GM23338 (cell line): ENCODE results near the gene MKNK1. TPM values are rescaled to one million over a fixed set of nuclear protein-coding genes. Genes with fewer than 3 reads are reported as not detected.

Source experiments
- ATAC-seq: fragments of 200-7000 bp; cut with Tn5 transposase; 3 replicates; pipeline ENCODE4 v1.9.1; 2020
- DNase-seq: peaks from one replicate; pipeline ENCODE4 v3.0.0-alpha.2; 2015; ENCODE audit warnings: low spot score
- H2AFZ ChIP-seq: fragments of 200-600 bp; sonication (generic); 2 replicates; pipeline ENCODE4 v1.8.0; 2016; ENCODE audit warnings: antibody characterized with exemption, mild to moderate bottlenecking, moderate library complexity
- H3F3A ChIP-seq: fragments of 200-600 bp; sonication (generic); replicated peaks from 2 replicates; pipeline ENCODE4 v1.8.0; 2017; ENCODE audit warnings: antibody characterized with exemption, mixed run types, low read depth
- H3K27ac ChIP-seq: fragments of 200-600 bp; sonication (generic); 2 replicates; pipeline ENCODE4 v1.6.1; 2016; ENCODE audit warnings: low read depth
- H3K27me3 ChIP-seq: fragments of 200-600 bp; sonication (generic); 2 replicates; pipeline ENCODE4 v1.8.0; 2016; ENCODE audit warnings: mild to moderate bottlenecking, mixed run types, moderate library complexity; ENCODE audit not compliant: insufficient read depth
- H3K36me3 ChIP-seq: fragments of 200-600 bp; sonication (generic); 2 replicates; pipeline ENCODE4 v1.8.0; 2016; ENCODE audit warnings: mild to moderate bottlenecking; ENCODE audit not compliant: insufficient read depth
- H3K4me1 ChIP-seq: fragments of 200-600 bp; sonication (generic); 2 replicates; pipeline ENCODE4 v1.8.0; 2016; ENCODE audit warnings: mild to moderate bottlenecking, moderate library complexity; ENCODE audit not compliant: insufficient read depth
- H3K4me2 ChIP-seq: fragments of 200-600 bp; sonication (generic); 2 replicates; pipeline ENCODE4 v1.7.1; 2017; ENCODE audit warnings: mixed run types
- H3K4me3 ChIP-seq: fragments of 200-600 bp; sonication (generic); 2 replicates; pipeline ENCODE4 v1.6.1; 2016; ENCODE audit warnings: mixed run types
- H3K79me2 ChIP-seq: fragments of 200-600 bp; sonication (generic); replicated peaks from 2 replicates; pipeline ENCODE4 v1.8.0; 2017; ENCODE audit warnings: mild to moderate bottlenecking; ENCODE audit not compliant: insufficient read depth
- H3K9me2 ChIP-seq: fragments of 200-600 bp; sonication (generic); 2 replicates; pipeline ENCODE4 v1.8.0; 2017; ENCODE audit not compliant: insufficient read depth
- H4K20me1 ChIP-seq: fragments of 200-600 bp; sonication (generic); replicated peaks from 2 replicates; pipeline ENCODE4 v1.8.0; 2017; ENCODE audit warnings: mild to moderate bottlenecking; ENCODE audit not compliant: insufficient read depth
- H3K27ac Mint-ChIP-seq: 2 replicates; pipeline ENCODE4 v1.8.0; 2020; ENCODE audit warnings: inconsistent platforms, mild to moderate bottlenecking, moderate library complexity, mixed read lengths
- H3K27me3 Mint-ChIP-seq: 3 replicates; pipeline ENCODE4 v1.8.0; 2022; ENCODE audit warnings: low read depth, mild to moderate bottlenecking, moderate library complexity, mixed read lengths, inconsistent platforms; ENCODE audit not compliant: insufficient read depth, poor library complexity
- H3K36me3 Mint-ChIP-seq: 3 replicates; pipeline ENCODE4 v1.8.0; 2021; ENCODE audit warnings: low read depth, mild to moderate bottlenecking, inconsistent platforms, moderate library complexity, mixed read lengths
- H3K4me1 Mint-ChIP-seq: 3 replicates; pipeline ENCODE4 v1.8.0; 2020; ENCODE audit warnings: mild to moderate bottlenecking, inconsistent platforms, mixed read lengths
- H3K4me3 Mint-ChIP-seq: 3 replicates; pipeline ENCODE4 v1.8.0; 2021; ENCODE audit warnings: moderate library complexity, mild to moderate bottlenecking, inconsistent platforms, mixed read lengths
- H3K9me3 Mint-ChIP-seq: 3 replicates; pipeline ENCODE4 v1.8.0; 2020; ENCODE audit warnings: moderate library complexity, mild to moderate bottlenecking, inconsistent platforms, mixed read lengths
- CREB1 ChIP-seq: fragments of 250-450 bp; sonication (Bioruptor Pico); IDR thresholded peaks from 2 replicates; pipeline ENCODE4 v1.5.0; 2020; ENCODE audit warnings: low read depth, mild to moderate bottlenecking, moderate library complexity
- EZH2 ChIP-seq: fragments of 200-600 bp; sonication (generic); IDR thresholded peaks from one replicate; pipeline ENCODE4 v1.8.0; 2017; ENCODE audit warnings: antibody characterized with exemption, mild to moderate bottlenecking, low read depth; ENCODE audit not compliant: unreplicated experiment
- EZH2phosphoT487 ChIP-seq: fragments of 200-600 bp; sonication (generic); IDR thresholded peaks from one replicate; pipeline ENCODE4 v1.8.1; 2018; ENCODE audit warnings: antibody characterized with exemption; ENCODE audit not compliant: unreplicated experiment
- NANOG ChIP-seq: IDR thresholded peaks from 2 replicates; pipeline ENCODE4 v1.6.1; 2016; ENCODE audit warnings: antibody characterized with exemption, borderline replicate concordance
- POLR2AphosphoS5 ChIP-seq: IDR thresholded peaks from 2 replicates; pipeline ENCODE4 v1.6.1; 2016; ENCODE audit warnings: antibody characterized with exemption, low read depth
- STAT1 ChIP-seq: IDR thresholded peaks from one replicate; pipeline ENCODE4 v1.6.1; 2016; ENCODE audit warnings: antibody characterized with exemption; ENCODE audit not compliant: unreplicated experiment
- ZNF114 ChIP-seq: fragments of 250-450 bp; sonication (Bioruptor Pico); IDR thresholded peaks from 2 replicates; pipeline ENCODE4 v1.5.0; 2020; ENCODE audit warnings: mild to moderate bottlenecking, moderate library complexity
- ZNF331 ChIP-seq: fragments of 250-450 bp; sonication (Bioruptor Pico); IDR thresholded peaks from 2 replicates; pipeline ENCODE4 v1.5.0; 2020; ENCODE audit warnings: low read depth, mild to moderate bottlenecking, moderate library complexity
- polyA plus RNA-seq: library from polyadenylated mRNA; unstranded; fragments of >200 nt; fragmentation: Nextera tagmentation; extraction: Ambion mirVana; gene quantifications from 2 replicates; pipeline ENCODE4 v1.2.1, GENCODE V29; 2016
- total RNA-seq: library from RNA; depleted of rRNA; stranded (reverse); fragments of >200 nt; shearing (Covaris generic); gene quantifications from 2 replicates; pipeline ENCODE4 v1.2.3, GENCODE V29; 2014
- TF ChIP-seq, protein P1 (sequence below): IDR thresholded peaks from one replicate; pipeline ENCODE4 v1.6.1; 2018; ENCODE audit warnings: antibody characterized with exemption; ENCODE audit not compliant: unreplicated experiment
- TF ChIP-seq, protein P2 (sequence below): IDR thresholded peaks from 2 replicates; pipeline ENCODE4 v1.6.1; 2016; ENCODE audit warnings: antibody characterized with exemption
- TF ChIP-seq, protein P3 (sequence below), 2 experiments: fragments of 200-600 bp in 1 of 2; sonication (generic) in 1 of 2; conservative IDR thresholded peaks; 2 replicates each; pipeline versions ENCODE4 v1.5.1 to v1.6.1; 2016 to 2017; ENCODE audit warnings: antibody characterized with exemption in 2 of 2, low read depth in 2 of 2, mild to moderate bottlenecking in 2 of 2, moderate library complexity in 1 of 2

MKNK1 gene
- total and polyA plus RNA-seq, 2 experiments from 2014 or later = 11.8 to 20.5 TPM

DNA sequence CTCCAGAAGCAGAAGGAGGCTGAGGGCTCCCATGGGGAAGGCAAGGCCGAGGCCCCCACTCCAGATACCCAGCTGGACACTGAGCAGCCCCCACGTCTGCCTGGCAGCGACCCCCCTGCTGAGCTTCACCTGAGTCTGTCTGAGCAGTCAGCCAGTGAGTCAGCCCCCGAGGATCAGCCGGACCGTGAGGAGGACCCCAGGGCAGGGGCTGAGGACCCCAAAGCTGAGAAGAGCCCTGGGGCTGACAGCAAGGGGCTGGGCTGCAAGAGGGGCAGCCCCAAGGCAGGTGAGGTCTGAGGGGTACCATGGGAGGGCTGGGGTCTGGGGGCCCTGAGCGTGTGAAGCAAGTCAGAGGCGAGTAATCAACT lies 93.1 kb downstream of the MKNK1 start:
- Histone ChIP-seq H3K4me1 (peaks cover 12% of the 10 kb centered on the region; the same call in 1 of the 2 replicates), H3K36me3 (no peaks in the 10 kb centered on the region), H2AFZ (no peak overlapping the region), H4K20me1 (no peaks in the 10 kb centered on the region; the same call in 1 of the 2 replicates), H3F3A (no peaks in the 10 kb centered on the region), H3K27me3 (peaks cover 28% of the 10 kb centered on the region; the same call in 1 of the 2 replicates), H3K4me3 (no peak overlapping the region), H3K9me2 (no peaks in the 10 kb centered on the region), H3K4me2 (no peak overlapping the region), H3K27ac (no peak overlapping the region), H3K79me2 (no peaks in the 10 kb centered on the region)
- H3K27ac Mint-ChIP-seq = no peak overlapping the region
- H3K27me3 Mint-ChIP-seq = peaks cover 22% of the 10 kb centered on the region
- no peak overlapping the region for H3K4me3 Mint-ChIP-seq
- DNase-seq (no peak), ATAC-seq (no peak)
- H3K4me1 Mint-ChIP-seq = peaks cover 29% of the 10 kb centered on the region
- H3K9me3 Mint-ChIP-seq = no peaks in the 10 kb centered on the region
- no peaks in the 10 kb centered on the region for H3K36me3 Mint-ChIP-seq
- TF ChIP-seq, protein P1, sequence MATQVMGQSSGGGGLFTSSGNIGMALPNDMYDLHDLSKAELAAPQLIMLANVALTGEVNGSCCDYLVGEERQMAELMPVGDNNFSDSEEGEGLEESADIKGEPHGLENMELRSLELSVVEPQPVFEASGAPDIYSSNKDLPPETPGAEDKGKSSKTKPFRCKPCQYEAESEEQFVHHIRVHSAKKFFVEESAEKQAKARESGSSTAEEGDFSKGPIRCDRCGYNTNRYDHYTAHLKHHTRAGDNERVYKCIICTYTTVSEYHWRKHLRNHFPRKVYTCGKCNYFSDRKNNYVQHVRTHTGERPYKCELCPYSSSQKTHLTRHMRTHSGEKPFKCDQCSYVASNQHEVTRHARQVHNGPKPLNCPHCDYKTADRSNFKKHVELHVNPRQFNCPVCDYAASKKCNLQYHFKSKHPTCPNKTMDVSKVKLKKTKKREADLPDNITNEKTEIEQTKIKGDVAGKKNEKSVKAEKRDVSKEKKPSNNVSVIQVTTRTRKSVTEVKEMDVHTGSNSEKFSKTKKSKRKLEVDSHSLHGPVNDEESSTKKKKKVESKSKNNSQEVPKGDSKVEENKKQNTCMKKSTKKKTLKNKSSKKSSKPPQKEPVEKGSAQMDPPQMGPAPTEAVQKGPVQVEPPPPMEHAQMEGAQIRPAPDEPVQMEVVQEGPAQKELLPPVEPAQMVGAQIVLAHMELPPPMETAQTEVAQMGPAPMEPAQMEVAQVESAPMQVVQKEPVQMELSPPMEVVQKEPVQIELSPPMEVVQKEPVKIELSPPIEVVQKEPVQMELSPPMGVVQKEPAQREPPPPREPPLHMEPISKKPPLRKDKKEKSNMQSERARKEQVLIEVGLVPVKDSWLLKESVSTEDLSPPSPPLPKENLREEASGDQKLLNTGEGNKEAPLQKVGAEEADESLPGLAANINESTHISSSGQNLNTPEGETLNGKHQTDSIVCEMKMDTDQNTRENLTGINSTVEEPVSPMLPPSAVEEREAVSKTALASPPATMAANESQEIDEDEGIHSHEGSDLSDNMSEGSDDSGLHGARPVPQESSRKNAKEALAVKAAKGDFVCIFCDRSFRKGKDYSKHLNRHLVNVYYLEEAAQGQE = no peak
- TF ChIP-seq ZNF331 (CRISPR knock-in tag) = no peak
- no peak for TF ChIP-seq STAT1
- TF ChIP-seq ZNF114 (CRISPR knock-in tag) = no peak
- TF ChIP-seq, protein P2, sequence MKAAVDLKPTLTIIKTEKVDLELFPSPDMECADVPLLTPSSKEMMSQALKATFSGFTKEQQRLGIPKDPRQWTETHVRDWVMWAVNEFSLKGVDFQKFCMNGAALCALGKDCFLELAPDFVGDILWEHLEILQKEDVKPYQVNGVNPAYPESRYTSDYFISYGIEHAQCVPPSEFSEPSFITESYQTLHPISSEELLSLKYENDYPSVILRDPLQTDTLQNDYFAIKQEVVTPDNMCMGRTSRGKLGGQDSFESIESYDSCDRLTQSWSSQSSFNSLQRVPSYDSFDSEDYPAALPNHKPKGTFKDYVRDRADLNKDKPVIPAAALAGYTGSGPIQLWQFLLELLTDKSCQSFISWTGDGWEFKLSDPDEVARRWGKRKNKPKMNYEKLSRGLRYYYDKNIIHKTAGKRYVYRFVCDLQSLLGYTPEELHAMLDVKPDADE = no peak
- no peak for TF ChIP-seq EZH2phosphoT487
- no peak for TF ChIP-seq EZH2
- no peak for TF ChIP-seq POLR2AphosphoS5
- TF ChIP-seq, protein P3, sequence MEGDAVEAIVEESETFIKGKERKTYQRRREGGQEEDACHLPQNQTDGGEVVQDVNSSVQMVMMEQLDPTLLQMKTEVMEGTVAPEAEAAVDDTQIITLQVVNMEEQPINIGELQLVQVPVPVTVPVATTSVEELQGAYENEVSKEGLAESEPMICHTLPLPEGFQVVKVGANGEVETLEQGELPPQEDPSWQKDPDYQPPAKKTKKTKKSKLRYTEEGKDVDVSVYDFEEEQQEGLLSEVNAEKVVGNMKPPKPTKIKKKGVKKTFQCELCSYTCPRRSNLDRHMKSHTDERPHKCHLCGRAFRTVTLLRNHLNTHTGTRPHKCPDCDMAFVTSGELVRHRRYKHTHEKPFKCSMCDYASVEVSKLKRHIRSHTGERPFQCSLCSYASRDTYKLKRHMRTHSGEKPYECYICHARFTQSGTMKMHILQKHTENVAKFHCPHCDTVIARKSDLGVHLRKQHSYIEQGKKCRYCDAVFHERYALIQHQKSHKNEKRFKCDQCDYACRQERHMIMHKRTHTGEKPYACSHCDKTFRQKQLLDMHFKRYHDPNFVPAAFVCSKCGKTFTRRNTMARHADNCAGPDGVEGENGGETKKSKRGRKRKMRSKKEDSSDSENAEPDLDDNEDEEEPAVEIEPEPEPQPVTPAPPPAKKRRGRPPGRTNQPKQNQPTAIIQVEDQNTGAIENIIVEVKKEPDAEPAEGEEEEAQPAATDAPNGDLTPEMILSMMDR (conservative IDR thresholded peaks at IDR 0.05; ENCODE audit: low read depth in 2 of 2) = no peak
- TF ChIP-seq NANOG = no peak
- TF ChIP-seq CREB1 (CRISPR knock-in tag) = no peak
